Natural killer cell (primary cell): Measurements from ENCODE around the gene TWSG1. TPM values are rescaled to one million over a fixed set of nuclear protein-coding genes. Genes with fewer than 3 reads are reported as not detected.
"Not testable (repeated sequence)": the region's sequence is repeated elsewhere in the genome, so short reads cannot be mapped to it uniquely, and the experiment has no call there.

ENCODE experiments used
- ATAC-seq, 3 donors: fragments of 150-1000 bp in 2 of 3; fragments of 200-7000 bp in 1 of 3; cut with Tn5 transposase; 1 replicate in 1 of 3; 2 replicates in 2 of 3; pipeline ENCODE4 v1.10.0; 2021; ENCODE audit warnings: mild to moderate bottlenecking in 2 of 3, moderate library complexity in 2 of 3
- DNase-seq, 2 donors: peaks; one replicate each; pipeline versions ENCODE4 v3.0.0 to v3.0.0-alpha.2; 2013 to 2021; ENCODE audit warnings: mixed read lengths in 1 of 2
- H3K27ac ChIP-seq: one replicate; pipeline ENCODE4 v1.5.1; 2013; ENCODE audit warnings: mild to moderate bottlenecking, low read length
- H3K27me3 ChIP-seq: one replicate; pipeline ENCODE4 v1.6.1; 2013; ENCODE audit warnings: low read length; ENCODE audit not compliant: control insufficient read depth, insufficient read depth
- H3K36me3 ChIP-seq: one replicate; pipeline ENCODE4 v1.6.1; 2013; ENCODE audit warnings: low read length; ENCODE audit not compliant: control insufficient read depth, insufficient read depth
- H3K4me1 ChIP-seq: one replicate; pipeline ENCODE4 v1.6.1; 2013; ENCODE audit warnings: low read length; ENCODE audit not compliant: control insufficient read depth, insufficient read depth
- H3K4me3 ChIP-seq: one replicate; pipeline ENCODE4 v1.5.1; 2013; ENCODE audit warnings: low read length
- H3K9me3 ChIP-seq: one replicate; pipeline ENCODE4 v1.6.1; 2013; ENCODE audit warnings: low read length; ENCODE audit not compliant: control insufficient read depth, insufficient read depth
- H3K27ac Mint-ChIP-seq, 2 donors: one replicate each; pipeline ENCODE4 v1.8.0; 2022; ENCODE audit warnings: mild to moderate bottlenecking in 2 of 2, mixed read lengths in 2 of 2, moderate library complexity in 1 of 2
- H3K27me3 Mint-ChIP-seq, 2 donors: one replicate each; pipeline ENCODE4 v1.8.0; 2022; ENCODE audit warnings: low read depth in 2 of 2, mixed read lengths in 2 of 2
- H3K36me3 Mint-ChIP-seq: one replicate; pipeline ENCODE4 v1.8.0; 2022; ENCODE audit warnings: mixed read lengths
- H3K4me1 Mint-ChIP-seq, 2 donors: one replicate each; pipeline ENCODE4 v1.8.0; 2022; ENCODE audit warnings: mixed read lengths in 2 of 2
- H3K4me3 Mint-ChIP-seq: one replicate; pipeline ENCODE4 v1.8.0; 2022; ENCODE audit warnings: mild to moderate bottlenecking, moderate library complexity, mixed read lengths
- H3K9me3 Mint-ChIP-seq, 2 donors: one replicate each; pipeline ENCODE4 v1.8.0; 2022; ENCODE audit warnings: mixed read lengths in 2 of 2
- WGBS: methylation state at CpG from one replicate; pipeline ENCODE4 v1.1.7; 2013; ENCODE audit warnings: missing lambda C conversion rate; ENCODE audit not compliant: insufficient coverage; 5-methylcytosine and 5-hydroxymethylcytosine counted together
- intact Hi-C: fragments of 100-400 bp; cut with micrococcal nuclease; formaldehyde crosslinking; loops from one replicate; pipeline ENCODE4 v1.14.2; 2022
- total RNA-seq, 4 donors: library from RNA; stranded (reverse); fragments of 120-200 nt in 1 of 4; gene quantifications; one replicate each; pipeline versions ENCODE4 v1.2.3 to v1.2.4, GENCODE V29; 2013 to 2022
- TF ChIP-seq, protein P1 (sequence below): fragments of 200-600 bp; IDR thresholded peaks from one replicate; pipeline ENCODE4 v1.8.0; 2022; ENCODE audit warnings: antibody characterized with exemption

The TWSG1 gene
- total RNA-seq, 3 donors from 2014 or later (not counting 1 experiment from before 2014, with no cell fraction given): 3.4 to 7.3 (median 5.6) TPM

DNA sequence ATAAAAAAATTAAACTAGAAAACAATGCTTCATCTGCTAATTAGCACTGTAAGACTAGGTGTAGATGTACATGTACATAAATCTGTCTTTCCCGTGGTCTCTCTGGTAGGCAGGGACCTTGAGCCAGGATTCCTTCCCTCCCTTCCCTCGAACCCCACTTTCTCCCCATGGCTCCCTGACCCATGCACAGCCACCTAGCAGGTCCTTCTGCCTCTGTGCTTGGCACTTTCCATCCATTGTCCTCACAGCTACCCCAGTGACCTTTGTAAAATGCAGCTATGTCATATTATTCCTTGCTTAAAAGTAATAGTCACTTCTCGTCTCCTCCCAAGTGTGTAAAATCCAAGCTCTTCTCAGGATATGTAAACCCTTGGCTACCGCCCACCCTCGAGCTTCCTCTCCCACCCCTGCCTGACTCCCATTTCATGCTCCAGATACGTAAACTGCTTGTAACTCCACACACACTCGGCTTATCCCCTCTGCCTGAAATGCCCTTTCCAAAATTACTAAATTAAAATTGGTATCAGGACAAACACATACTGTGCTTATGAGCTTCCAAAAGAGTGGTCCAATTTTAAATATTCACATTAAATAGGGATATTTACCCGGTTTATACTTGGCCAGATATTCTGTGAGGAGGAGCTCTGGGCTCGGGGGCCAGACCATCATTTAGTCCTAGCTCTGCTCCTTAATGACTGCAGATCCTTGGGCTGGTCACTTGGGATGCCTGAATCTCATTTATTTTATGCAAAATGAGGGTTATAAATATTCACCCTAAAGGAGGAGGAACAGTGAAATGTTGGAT, 86.7 kb downstream of the TWSG1 start:
- no peak for ATAC-seq
- 87% methylated on average over 9 of the region's 9 CpGs for WGBS
- no peaks in the 10 kb centered on the region for H3K36me3 ChIP-seq
- Mint-ChIP-seq H3K9me3 (no peaks in the 10 kb centered on the region), H3K27ac (no peak overlapping the region), H3K4me3 (no peak overlapping the region), H3K4me1 (no peaks in the 10 kb centered on the region), H3K36me3 (no peaks in the 10 kb centered on the region), H3K27me3 (peaks cover 0 to 12% of the 10 kb centered on the region in 2 donors)
- intact Hi-C loops: no loop called here
- no peak overlapping the region for H3K27ac ChIP-seq
- H3K4me3 ChIP-seq: no peak overlapping the region
- DNase-seq: no peak
- H3K27me3 ChIP-seq: no peaks in the 10 kb centered on the region
- TF ChIP-seq, protein P1, sequence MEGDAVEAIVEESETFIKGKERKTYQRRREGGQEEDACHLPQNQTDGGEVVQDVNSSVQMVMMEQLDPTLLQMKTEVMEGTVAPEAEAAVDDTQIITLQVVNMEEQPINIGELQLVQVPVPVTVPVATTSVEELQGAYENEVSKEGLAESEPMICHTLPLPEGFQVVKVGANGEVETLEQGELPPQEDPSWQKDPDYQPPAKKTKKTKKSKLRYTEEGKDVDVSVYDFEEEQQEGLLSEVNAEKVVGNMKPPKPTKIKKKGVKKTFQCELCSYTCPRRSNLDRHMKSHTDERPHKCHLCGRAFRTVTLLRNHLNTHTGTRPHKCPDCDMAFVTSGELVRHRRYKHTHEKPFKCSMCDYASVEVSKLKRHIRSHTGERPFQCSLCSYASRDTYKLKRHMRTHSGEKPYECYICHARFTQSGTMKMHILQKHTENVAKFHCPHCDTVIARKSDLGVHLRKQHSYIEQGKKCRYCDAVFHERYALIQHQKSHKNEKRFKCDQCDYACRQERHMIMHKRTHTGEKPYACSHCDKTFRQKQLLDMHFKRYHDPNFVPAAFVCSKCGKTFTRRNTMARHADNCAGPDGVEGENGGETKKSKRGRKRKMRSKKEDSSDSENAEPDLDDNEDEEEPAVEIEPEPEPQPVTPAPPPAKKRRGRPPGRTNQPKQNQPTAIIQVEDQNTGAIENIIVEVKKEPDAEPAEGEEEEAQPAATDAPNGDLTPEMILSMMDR: no peak
- H3K9me3 ChIP-seq: peaks cover 11% of the 10 kb centered on the region
- H3K4me1 ChIP-seq: no peaks in the 10 kb centered on the region

- no peak for ATAC-seq
- H3K27ac ChIP-seq: no peak overlapping the region
- H3K4me1 Mint-ChIP-seq: no peaks in the 10 kb centered on the region
- no peaks in the 10 kb centered on the region for H3K4me1 ChIP-seq
- DNase-seq: no peak
- WGBS: 86% methylated on average over 7 of the region's 7 CpGs
- peaks cover 11% of the 10 kb centered on the region for H3K9me3 ChIP-seq
- H3K27me3 Mint-ChIP-seq: peaks cover 0 to 10% of the 10 kb centered on the region in 2 donors
- no peaks in the 10 kb centered on the region for H3K36me3 ChIP-seq
- no peaks in the 10 kb centered on the region for H3K36me3 Mint-ChIP-seq
- H3K4me3 Mint-ChIP-seq: no peak overlapping the region
- TF ChIP-seq, protein P1: no peak
- no peak overlapping the region for H3K27ac Mint-ChIP-seq
- no peaks in the 10 kb centered on the region for H3K9me3 Mint-ChIP-seq
- no peak overlapping the region for H3K4me3 ChIP-seq
- H3K27me3 ChIP-seq: no peaks in the 10 kb centered on the region
- intact Hi-C loops: no loop called here
These were observed 87.3 kb downstream of the TWSG1 start for GRCh38 chr18:9421901-9422327.

GRCh38 chr18:9422816-9423519, 88.4 kb downstream of the TWSG1 start:
- 93% methylated on average over 6 of the region's 6 CpGs for WGBS

GRCh38 chr18:9423648-9424047, 89.1 kb downstream of the TWSG1 start:
- H3K4me1 ChIP-seq, H3K27me3 Mint-ChIP-seq, H3K4me3 ChIP-seq, H3K27ac ChIP-seq, DNase-seq, H3K36me3 ChIP-seq, H3K27me3 ChIP-seq, H3K4me3 Mint-ChIP-seq, intact Hi-C loops, H3K4me1 Mint-ChIP-seq, ATAC-seq, H3K9me3 Mint-ChIP-seq, H3K27ac Mint-ChIP-seq, H3K36me3 Mint-ChIP-seq: not testable (repeated sequence)
- WGBS: 93% methylated on average over 1 of the region's 1 CpG
- peaks cover 11% of the 10 kb centered on the region for H3K9me3 ChIP-seq

More at GRCh38 chr18:9422816-9423519, 88.4 kb downstream of the TWSG1 start:
- Mint-ChIP-seq H3K27me3 (no peaks in the 10 kb centered on the region), H3K36me3 (no peaks in the 10 kb centered on the region), H3K4me3 (no peak overlapping the region), H3K4me1 (no peaks in the 10 kb centered on the region), H3K27ac (no peak overlapping the region), H3K9me3 (no peaks in the 10 kb centered on the region)
- Histone ChIP-seq H3K27ac (no peak overlapping the region), H3K27me3 (no peaks in the 10 kb centered on the region), H3K4me1 (no peaks in the 10 kb centered on the region), H3K9me3 (peaks cover 11% of the 10 kb centered on the region), H3K36me3 (no peaks in the 10 kb centered on the region), H3K4me3 (no peak overlapping the region)
- ATAC-seq (no peak), DNase-seq (no peak)
- intact Hi-C loops: no loop called here
- TF ChIP-seq, protein P1: no peak

- peaks cover 11% of the 10 kb centered on the region for H3K9me3 ChIP-seq
- ATAC-seq, H3K9me3 Mint-ChIP-seq, intact Hi-C loops, DNase-seq, H3K27ac ChIP-seq, H3K4me1 Mint-ChIP-seq, H3K36me3 ChIP-seq, H3K27ac Mint-ChIP-seq, H3K36me3 Mint-ChIP-seq, H3K27me3 Mint-ChIP-seq, H3K4me1 ChIP-seq, H3K4me3 Mint-ChIP-seq, H3K27me3 ChIP-seq, H3K4me3 ChIP-seq: not testable (repeated sequence)
- WGBS: 92% methylated on average over 3 of the region's 5 CpGs
These were observed 89.7 kb downstream of the TWSG1 start for GRCh38 chr18:9424235-9424634.
